Sigmoid colon (tissue), 7 donors: ENCODE results near the gene IL20RA. TPM values are rescaled to one million over a fixed set of nuclear protein-coding genes. Genes with fewer than 3 reads are reported as not detected.

Experiments
- DNase-seq: peaks from one replicate; pipeline ENCODE4 v3.0.0-alpha.2; 2019
- H3K27ac ChIP-seq, 4 donors: fragments of 200-600 bp; sonication (generic); one replicate each; pipeline ENCODE4 v1.5.1; 2016 to 2019; ENCODE audit warnings: mild to moderate bottlenecking in 1 of 4
- H3K27me3 ChIP-seq, 3 donors: fragments of 200-600 bp; sonication (generic); one replicate each; pipeline ENCODE4 v1.5.1; 2019; ENCODE audit warnings: mild to moderate bottlenecking in 1 of 3
- H3K36me3 ChIP-seq, 4 donors: fragments of 200-600 bp; sonication (generic); one replicate each; pipeline ENCODE4 v1.5.1; 2016 to 2019
- H3K4me1 ChIP-seq, 4 donors: fragments of 200-600 bp; sonication (generic); one replicate each; pipeline ENCODE4 v1.5.1; 2017 to 2019
- H3K4me3 ChIP-seq, 4 donors: fragments of 200-600 bp; sonication (generic); one replicate each; pipeline ENCODE4 v1.5.1; 2017 to 2019; ENCODE audit warnings: mild to moderate bottlenecking in 2 of 4, moderate library complexity in 1 of 4
- H3K9me3 ChIP-seq, 4 donors: fragments of 200-600 bp in 3 of 4; sonication (generic) in 3 of 4; one replicate each; pipeline versions ENCODE4 v1.5.1 to v1.6.1; 2013 to 2019
- CTCF ChIP-seq, 4 experiments: fragments of 450-650 bp in 3 of 4; fragments of 200-600 bp in 1 of 4; IDR thresholded peaks; one replicate each; pipeline ENCODE4 v1.5.1; 2016 to 2019; ENCODE audit warnings: antibody characterized with exemption in 4 of 4, mild to moderate bottlenecking in 3 of 4, moderate library complexity in 2 of 4
- EP300 ChIP-seq, 4 donors: sonication (generic); formaldehyde crosslinking; IDR thresholded peaks; one replicate each; pipeline ENCODE4 v1.6.1; 2017; ENCODE audit warnings: antibody characterized with exemption in 4 of 4
- POLR2A ChIP-seq, 2 donors: fragments of 450-650 bp; IDR thresholded peaks; one replicate each; pipeline ENCODE4 v1.6.1; 2016; ENCODE audit warnings: antibody characterized with exemption in 2 of 2, mild to moderate bottlenecking in 2 of 2, moderate library complexity in 2 of 2
- POLR2AphosphoS5 ChIP-seq, 4 donors: sonication (generic); formaldehyde crosslinking; IDR thresholded peaks; one replicate each; pipeline ENCODE4 v1.6.1; 2017; ENCODE audit warnings: antibody characterized with exemption in 4 of 4
- WGBS, 2 donors: extraction: QIAGEN DNeasy Blood & Tissue Kit; methylation state at CpG; one replicate each; pipeline ENCODE4 v1.1.7; 2013; 5-methylcytosine and 5-hydroxymethylcytosine counted together
- intact Hi-C: fragments of 100-400 bp; cut with DNase I; formaldehyde crosslinking; loops from one replicate; pipeline ENCODE4 v1.15.1; 2023
- polyA plus RNA-seq, 3 donors: library from polyadenylated mRNA; stranded (reverse); fragments of 200-250 nt; gene quantifications; one replicate each; pipeline ENCODE4 v1.2.3, GENCODE V29; 2013
- total RNA-seq, 4 donors: library from RNA; depleted of rRNA; stranded (reverse); fragments of >200 nt; gene quantifications; one replicate each; pipeline ENCODE4 v1.1.0, GENCODE V29; 2016
- donor health status: healthy with polysubstance abuse.
- donor health status: Bipolar disorder and iron deficiency.
- donor health status: healthy.

Gene IL20RA
- total and polyA plus RNA-seq, 7 donors = 0.28 to 7.2 (median 1.8) TPM

- TF ChIP-seq EP300 (IDR thresholded peaks at IDR 0.05) = no peak
- peak in 1 of 4 donors; percentile 6 for TF ChIP-seq POLR2AphosphoS5 (IDR thresholded peaks at IDR 0.05)
- TF ChIP-seq CTCF (IDR thresholded peaks at IDR 0.05) = peak; percentile 33 to 53 (median 40)
- no peak for TF ChIP-seq POLR2A (IDR thresholded peaks at IDR 0.05)
- H3K4me3 ChIP-seq = no peak overlapping the region
- no peak overlapping the region for H3K27ac ChIP-seq
- no peaks in the 10 kb centered on the region for H3K9me3 ChIP-seq
- no peaks in the 10 kb centered on the region for H3K27me3 ChIP-seq
- peak; percentile 80 for DNase-seq
- no peaks in the 10 kb centered on the region for H3K36me3 ChIP-seq
- WGBS, 2 donors = 60 to 64% methylated on average over 19 of the region's 19 CpGs
- H3K4me1 ChIP-seq = no peaks in the 10 kb centered on the region
- intact Hi-C loops = no loop called here
These were observed 76.7 kb downstream of the IL20RA start for GRCh38 chr6:136967876-136968752.

- Histone ChIP-seq H3K4me3 (no peak overlapping the region), H3K9me3 (no peaks in the 10 kb centered on the region), H3K36me3 (no peaks in the 10 kb centered on the region), H3K27ac (no peak overlapping the region), H3K27me3 (peaks cover 0 to 2% (median 0%) of the 10 kb centered on the region in 3 donors), H3K4me1 (no peaks in the 10 kb centered on the region)
- no peak for TF ChIP-seq EP300 (IDR thresholded peaks at IDR 0.05)
- TF ChIP-seq POLR2AphosphoS5 (IDR thresholded peaks at IDR 0.05) = no peak
- no peak for TF ChIP-seq POLR2A (IDR thresholded peaks at IDR 0.05)
- no peak for DNase-seq
- WGBS, 2 donors = 15 to 66% methylated on average over 2 of the region's 2 CpGs
- intact Hi-C loops = no loop called here
These were observed 80.4 kb downstream of the IL20RA start for GRCh38 chr6:136964398-136964797.

GRCh38 chr6:136963259-136963658 is 81.5 kb downstream of the IL20RA start:
- Histone ChIP-seq H3K27me3 (peaks cover 0 to 4% (median 0%) of the 10 kb centered on the region in 3 donors), H3K9me3 (no peaks in the 10 kb centered on the region), H3K4me1 (no peaks in the 10 kb centered on the region), H3K36me3 (no peaks in the 10 kb centered on the region), H3K27ac (no peak overlapping the region), H3K4me3 (no peak overlapping the region)
- intact Hi-C loops = no loop called here
- TF ChIP-seq EP300 (IDR thresholded peaks at IDR 0.05) = no peak
- no peak for TF ChIP-seq POLR2A (IDR thresholded peaks at IDR 0.05)
- no peak for TF ChIP-seq POLR2AphosphoS5 (IDR thresholded peaks at IDR 0.05)
- TF ChIP-seq CTCF (IDR thresholded peaks at IDR 0.05) = no peak
- WGBS, 2 donors = 18 to 56% methylated on average over 2 of the region's 2 CpGs
- DNase-seq = no peak

- intact Hi-C loops = no loop called here
These were observed 82.1 kb downstream of the IL20RA start for GRCh38 chr6:136962661-136963060.

More at GRCh38 chr6:136962661-136963060, 82.1 kb downstream of the IL20RA start:
- no peaks in the 10 kb centered on the region for H3K36me3 ChIP-seq
- no peak overlapping the region for H3K27ac ChIP-seq
- WGBS, 2 donors = 8 to 28% methylated on average over 4 of the region's 4 CpGs
- TF ChIP-seq POLR2A (IDR thresholded peaks at IDR 0.05) (no peak), CTCF (IDR thresholded peaks at IDR 0.05) (no peak), EP300 (IDR thresholded peaks at IDR 0.05) (no peak), POLR2AphosphoS5 (IDR thresholded peaks at IDR 0.05) (no peak)
- no peak for DNase-seq
- no peaks in the 10 kb centered on the region for H3K9me3 ChIP-seq
- no peak overlapping the region for H3K4me3 ChIP-seq
- H3K27me3 ChIP-seq = peaks cover 0 to 4% (median 0%) of the 10 kb centered on the region in 3 donors
- H3K4me1 ChIP-seq = no peaks in the 10 kb centered on the region
